ENCODE results near the gene ASPM.

- peak; percentile 16 to 18 for TF ChIP-seq CTCF (conservative IDR thresholded peaks at IDR 0.05 in 1 of 2, IDR thresholded peaks at IDR 0.05 in 1 of 2; ENCODE audit: low read depth in 1 of 2, low read length in 2 of 2)
- no peak for TF ChIP-seq EZH2 (IDR thresholded peaks at IDR 0.05; ENCODE audit: low read length, missing control alignments)
Measured at GRCh38 chr1:197178998-197179397, 32.5 kb upstream of the ASPM start.

Measured in fibroblast of lung (primary cell).